ENCODE results near the gene CACNA1C.

GRCh38 chr12:2567711-2568110 is 514.9 kb downstream of the CACNA1C start:
- TF ChIP-seq BHLHE40 (IDR thresholded peaks at IDR 0.05; ENCODE audit: low read depth, low read length) (no peak), RAD21 (IDR thresholded peaks at IDR 0.05; ENCODE audit: low read length) (no peak), POLR2A (IDR thresholded peaks at IDR 0.05; ENCODE audit: low read depth, low read length) (no peak), CTCF (conservative IDR thresholded peaks at IDR 0.05; ENCODE audit: low read depth, low read length) (no peak), MAZ (IDR thresholded peaks at IDR 0.05; ENCODE audit: borderline replicate concordance, low read depth, low read length) (no peak), RFX5 (IDR thresholded peaks at IDR 0.05; ENCODE audit: low read depth, low read length) (no peak)

Measured in IMR-90 (cell line).